Activated CD4-positive, alpha-beta T cell treated with anti-CD3 and anti-CD28 coated beads, Interleukin-10, Interleukin-2, amounts not matched to agents 100 ng/mL and 50 ng/mL, durations not matched to agents 16 hours and 8 hours (primary cell): ENCODE data around the gene EIF3B.
"Not testable (repeated sequence)": the region's sequence is repeated elsewhere in the genome, so short reads cannot be mapped to it uniquely, and the experiment has no call there.

ENCODE experiments used
- DNase-seq: peaks from one replicate; pipeline ENCODE4 v3.0.0-alpha.2; 2020

Gene EIF3B

GRCh38 chr7:2350055-2350454, 4.6 kb upstream of the EIF3B start:
- no peak for DNase-seq

GRCh38 chr7:2350861-2351260, 3.8 kb upstream of the EIF3B start:
- DNase-seq = no peak

GRCh38 chr7:2353113-2353935, 1.3 kb upstream of the EIF3B start:
- DNase-seq = no peak

- DNase-seq = peak; percentile 92
These were observed 766 bp upstream of the EIF3B start for GRCh38 chr7:2353936-2354185.

GRCh38 chr7:2354939-2355704, 495 bp downstream of the EIF3B start:
- peak; percentile 24 for DNase-seq

- DNase-seq = no peak
These were observed 1.0 kb downstream of the EIF3B start for GRCh38 chr7:2355705-2356008.

- DNase-seq = no peak
These were observed 2.5 kb downstream of the EIF3B start for GRCh38 chr7:2357165-2357564.

GRCh38 chr7:2357571-2357970, 2.9 kb downstream of the EIF3B start:
- DNase-seq = no peak

GRCh38 chr7:2358968-2359527, 4.4 kb downstream of the EIF3B start:
- no peak for DNase-seq

- DNase-seq = no peak
These were observed 5.0 kb downstream of the EIF3B start for GRCh38 chr7:2359610-2360009.

GRCh38 chr7:2360796-2361195, 6.2 kb downstream of the EIF3B start:
- DNase-seq = no peak

- no peak for DNase-seq
These were observed 7.9 kb downstream of the EIF3B start for GRCh38 chr7:2362385-2363088.

- no peak for DNase-seq
These were observed 14.5 kb downstream of the EIF3B start for GRCh38 chr7:2369139-2369538.

GRCh38 chr7:2371329-2371728, 16.7 kb downstream of the EIF3B start:
- DNase-seq = no peak

GRCh38 chr7:2372724-2373123, 18.1 kb downstream of the EIF3B start:
- DNase-seq = no peak

GRCh38 chr7:2373124-2373556, 18.5 kb downstream of the EIF3B start:
- DNase-seq = no peak

GRCh38 chr7:2373646-2374045, 19.0 kb downstream of the EIF3B start:
- no peak for DNase-seq

- no peak for DNase-seq
These were observed 19.8 kb downstream of the EIF3B start for GRCh38 chr7:2374401-2374800.

- DNase-seq = no peak
These were observed 20.5 kb downstream of the EIF3B start for GRCh38 chr7:2374830-2375728.

- DNase-seq = no peak
These were observed 21.9 kb downstream of the EIF3B start for GRCh38 chr7:2376351-2377154.

- not testable (repeated sequence) for DNase-seq
These were observed 22.9 kb downstream of the EIF3B start for GRCh38 chr7:2377492-2377891.

- not testable (repeated sequence) for DNase-seq
These were observed 23.5 kb downstream of the EIF3B start for GRCh38 chr7:2378125-2378524.
